ENCODE data around the gene CCDC187. TPM values are rescaled to one million over a fixed set of nuclear protein-coding genes. Genes with fewer than 3 reads are reported as not detected.

Gene CCDC187
- total RNA-seq, 1 experiment from 2014 or later: 0.04 TPM

DNA sequence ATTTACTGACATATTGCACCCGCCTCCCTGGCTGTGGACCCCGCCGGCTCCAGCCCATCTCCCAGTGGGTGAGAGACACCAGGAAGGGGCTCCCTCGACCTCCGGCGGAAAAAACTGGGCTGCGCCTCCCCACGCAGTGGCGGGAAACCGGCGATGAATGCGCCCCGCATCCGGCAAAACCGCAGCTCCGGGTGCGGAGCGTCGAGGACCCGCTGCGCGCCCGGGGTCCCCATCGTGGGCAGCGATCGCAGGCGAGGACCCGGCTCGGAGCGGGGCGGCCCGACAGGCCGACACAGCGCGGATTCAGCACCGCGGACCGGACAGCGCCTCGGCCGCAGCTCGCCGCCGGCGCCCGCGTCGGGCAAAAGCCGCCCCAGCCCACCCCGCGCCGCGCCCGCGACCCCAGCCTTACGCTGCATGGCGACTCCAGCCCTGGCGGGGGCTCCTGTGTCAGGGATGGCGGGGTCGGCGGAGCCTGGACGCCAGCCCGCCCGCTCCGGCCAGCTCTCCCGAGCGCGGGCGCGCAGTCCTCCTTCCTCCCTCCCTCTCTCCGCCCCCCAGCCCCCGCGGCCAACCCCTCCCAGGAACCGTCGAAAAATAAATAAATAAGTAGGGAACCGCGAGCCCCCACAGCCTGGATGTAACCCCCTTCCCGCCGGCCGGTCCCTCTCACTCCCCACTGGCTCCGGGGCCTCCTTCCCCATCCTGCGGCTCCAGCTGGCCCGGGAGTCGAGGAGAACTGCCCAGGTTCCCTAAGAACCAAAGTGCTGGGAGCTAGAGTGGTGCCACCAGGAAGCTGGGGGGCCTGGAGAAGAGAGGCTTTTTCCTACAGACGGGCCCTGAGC is 102.1 kb downstream of the CCDC187 start (continued):
- TF ChIP-seq, protein P1, sequence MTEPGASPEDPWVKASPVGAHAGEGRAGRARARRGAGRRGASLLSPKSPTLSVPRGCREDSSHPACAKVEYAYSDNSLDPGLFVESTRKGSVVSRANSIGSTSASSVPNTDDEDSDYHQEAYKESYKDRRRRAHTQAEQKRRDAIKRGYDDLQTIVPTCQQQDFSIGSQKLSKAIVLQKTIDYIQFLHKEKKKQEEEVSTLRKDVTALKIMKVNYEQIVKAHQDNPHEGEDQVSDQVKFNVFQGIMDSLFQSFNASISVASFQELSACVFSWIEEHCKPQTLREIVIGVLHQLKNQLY (CRISPR knock-in tag; IDR thresholded peaks at IDR 0.05): no peak
- TF ChIP-seq, protein P2, sequence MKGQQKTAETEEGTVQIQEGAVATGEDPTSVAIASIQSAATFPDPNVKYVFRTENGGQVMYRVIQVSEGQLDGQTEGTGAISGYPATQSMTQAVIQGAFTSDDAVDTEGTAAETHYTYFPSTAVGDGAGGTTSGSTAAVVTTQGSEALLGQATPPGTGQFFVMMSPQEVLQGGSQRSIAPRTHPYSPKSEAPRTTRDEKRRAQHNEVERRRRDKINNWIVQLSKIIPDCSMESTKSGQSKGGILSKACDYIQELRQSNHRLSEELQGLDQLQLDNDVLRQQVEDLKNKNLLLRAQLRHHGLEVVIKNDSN (CRISPR knock-in tag; IDR thresholded peaks at IDR 0.05): no peak
- no peak for TF ChIP-seq JAZF1 (CRISPR knock-in tag; IDR thresholded peaks at IDR 0.05)
- TF ChIP-seq ZNF219 (CRISPR knock-in tag; IDR thresholded peaks at IDR 0.05; ENCODE audit: borderline replicate concordance): peak; percentile 81; the same call in 1 of the 2 replicates
- TF ChIP-seq, protein P3, sequence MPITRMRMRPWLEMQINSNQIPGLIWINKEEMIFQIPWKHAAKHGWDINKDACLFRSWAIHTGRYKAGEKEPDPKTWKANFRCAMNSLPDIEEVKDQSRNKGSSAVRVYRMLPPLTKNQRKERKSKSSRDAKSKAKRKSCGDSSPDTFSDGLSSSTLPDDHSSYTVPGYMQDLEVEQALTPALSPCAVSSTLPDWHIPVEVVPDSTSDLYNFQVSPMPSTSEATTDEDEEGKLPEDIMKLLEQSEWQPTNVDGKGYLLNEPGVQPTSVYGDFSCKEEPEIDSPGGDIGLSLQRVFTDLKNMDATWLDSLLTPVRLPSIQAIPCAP (CRISPR knock-in tag; IDR thresholded peaks at IDR 0.05): no peak
- TF ChIP-seq, protein P4, sequence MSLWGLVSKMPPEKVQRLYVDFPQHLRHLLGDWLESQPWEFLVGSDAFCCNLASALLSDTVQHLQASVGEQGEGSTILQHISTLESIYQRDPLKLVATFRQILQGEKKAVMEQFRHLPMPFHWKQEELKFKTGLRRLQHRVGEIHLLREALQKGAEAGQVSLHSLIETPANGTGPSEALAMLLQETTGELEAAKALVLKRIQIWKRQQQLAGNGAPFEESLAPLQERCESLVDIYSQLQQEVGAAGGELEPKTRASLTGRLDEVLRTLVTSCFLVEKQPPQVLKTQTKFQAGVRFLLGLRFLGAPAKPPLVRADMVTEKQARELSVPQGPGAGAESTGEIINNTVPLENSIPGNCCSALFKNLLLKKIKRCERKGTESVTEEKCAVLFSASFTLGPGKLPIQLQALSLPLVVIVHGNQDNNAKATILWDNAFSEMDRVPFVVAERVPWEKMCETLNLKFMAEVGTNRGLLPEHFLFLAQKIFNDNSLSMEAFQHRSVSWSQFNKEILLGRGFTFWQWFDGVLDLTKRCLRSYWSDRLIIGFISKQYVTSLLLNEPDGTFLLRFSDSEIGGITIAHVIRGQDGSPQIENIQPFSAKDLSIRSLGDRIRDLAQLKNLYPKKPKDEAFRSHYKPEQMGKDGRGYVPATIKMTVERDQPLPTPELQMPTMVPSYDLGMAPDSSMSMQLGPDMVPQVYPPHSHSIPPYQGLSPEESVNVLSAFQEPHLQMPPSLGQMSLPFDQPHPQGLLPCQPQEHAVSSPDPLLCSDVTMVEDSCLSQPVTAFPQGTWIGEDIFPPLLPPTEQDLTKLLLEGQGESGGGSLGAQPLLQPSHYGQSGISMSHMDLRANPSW (CRISPR knock-in tag; conservative IDR thresholded peaks at IDR 0.05; ENCODE audit: low read depth): no peak
- TF ChIP-seq ZNF232 (CRISPR knock-in tag; IDR thresholded peaks at IDR 0.05): no peak
- TF ChIP-seq NFYB (CRISPR knock-in tag; conservative IDR thresholded peaks at IDR 0.05; ENCODE audit: low read depth): peak; percentile 26; the same call in 1 of the 2 replicates
- TF ChIP-seq, protein P5, sequence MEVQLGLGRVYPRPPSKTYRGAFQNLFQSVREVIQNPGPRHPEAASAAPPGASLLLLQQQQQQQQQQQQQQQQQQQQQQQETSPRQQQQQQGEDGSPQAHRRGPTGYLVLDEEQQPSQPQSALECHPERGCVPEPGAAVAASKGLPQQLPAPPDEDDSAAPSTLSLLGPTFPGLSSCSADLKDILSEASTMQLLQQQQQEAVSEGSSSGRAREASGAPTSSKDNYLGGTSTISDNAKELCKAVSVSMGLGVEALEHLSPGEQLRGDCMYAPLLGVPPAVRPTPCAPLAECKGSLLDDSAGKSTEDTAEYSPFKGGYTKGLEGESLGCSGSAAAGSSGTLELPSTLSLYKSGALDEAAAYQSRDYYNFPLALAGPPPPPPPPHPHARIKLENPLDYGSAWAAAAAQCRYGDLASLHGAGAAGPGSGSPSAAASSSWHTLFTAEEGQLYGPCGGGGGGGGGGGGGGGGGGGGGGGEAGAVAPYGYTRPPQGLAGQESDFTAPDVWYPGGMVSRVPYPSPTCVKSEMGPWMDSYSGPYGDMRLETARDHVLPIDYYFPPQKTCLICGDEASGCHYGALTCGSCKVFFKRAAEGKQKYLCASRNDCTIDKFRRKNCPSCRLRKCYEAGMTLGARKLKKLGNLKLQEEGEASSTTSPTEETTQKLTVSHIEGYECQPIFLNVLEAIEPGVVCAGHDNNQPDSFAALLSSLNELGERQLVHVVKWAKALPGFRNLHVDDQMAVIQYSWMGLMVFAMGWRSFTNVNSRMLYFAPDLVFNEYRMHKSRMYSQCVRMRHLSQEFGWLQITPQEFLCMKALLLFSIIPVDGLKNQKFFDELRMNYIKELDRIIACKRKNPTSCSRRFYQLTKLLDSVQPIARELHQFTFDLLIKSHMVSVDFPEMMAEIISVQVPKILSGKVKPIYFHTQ (CRISPR knock-in tag; IDR thresholded peaks at IDR 0.05): no peak
- peak; percentile 93 for TF ChIP-seq FOXP1 (CRISPR knock-in tag; IDR thresholded peaks at IDR 0.05; ENCODE audit: borderline replicate concordance)

DNA sequence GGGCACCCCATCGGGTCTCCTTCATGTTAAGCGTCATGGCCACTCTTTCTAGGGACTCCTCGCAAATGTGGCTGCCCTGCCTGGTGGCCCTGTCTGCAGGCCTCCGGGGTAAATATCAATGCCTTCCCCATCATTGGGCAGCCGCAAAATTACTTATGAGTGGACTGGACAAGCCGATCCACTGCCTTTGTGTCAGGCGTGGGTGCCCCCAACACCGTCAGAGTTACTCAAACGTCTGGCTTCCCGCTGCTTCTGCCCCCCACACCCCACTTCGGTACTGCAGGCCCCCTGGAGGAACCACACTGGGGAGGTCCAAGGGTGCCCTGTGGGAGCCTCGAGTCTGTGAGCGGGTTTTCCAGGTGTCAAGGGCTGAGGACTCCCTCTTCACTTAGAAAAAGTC is 102.7 kb downstream of the CCDC187 start:
- CTCF ChIA-PET: interaction anchor here (0.6 to 2.2 kb wide), 3 partner anchors 11 to 62 kb away, joined by 3 to 7 read pairs (median 3); no protein-coding TSS in a partner anchor
- TF ChIP-seq, protein P6, sequence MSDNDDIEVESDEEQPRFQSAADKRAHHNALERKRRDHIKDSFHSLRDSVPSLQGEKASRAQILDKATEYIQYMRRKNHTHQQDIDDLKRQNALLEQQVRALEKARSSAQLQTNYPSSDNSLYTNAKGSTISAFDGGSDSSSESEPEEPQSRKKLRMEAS (CRISPR knock-in tag; IDR thresholded peaks at IDR 0.05): no peak
- TF ChIP-seq, protein P7, sequence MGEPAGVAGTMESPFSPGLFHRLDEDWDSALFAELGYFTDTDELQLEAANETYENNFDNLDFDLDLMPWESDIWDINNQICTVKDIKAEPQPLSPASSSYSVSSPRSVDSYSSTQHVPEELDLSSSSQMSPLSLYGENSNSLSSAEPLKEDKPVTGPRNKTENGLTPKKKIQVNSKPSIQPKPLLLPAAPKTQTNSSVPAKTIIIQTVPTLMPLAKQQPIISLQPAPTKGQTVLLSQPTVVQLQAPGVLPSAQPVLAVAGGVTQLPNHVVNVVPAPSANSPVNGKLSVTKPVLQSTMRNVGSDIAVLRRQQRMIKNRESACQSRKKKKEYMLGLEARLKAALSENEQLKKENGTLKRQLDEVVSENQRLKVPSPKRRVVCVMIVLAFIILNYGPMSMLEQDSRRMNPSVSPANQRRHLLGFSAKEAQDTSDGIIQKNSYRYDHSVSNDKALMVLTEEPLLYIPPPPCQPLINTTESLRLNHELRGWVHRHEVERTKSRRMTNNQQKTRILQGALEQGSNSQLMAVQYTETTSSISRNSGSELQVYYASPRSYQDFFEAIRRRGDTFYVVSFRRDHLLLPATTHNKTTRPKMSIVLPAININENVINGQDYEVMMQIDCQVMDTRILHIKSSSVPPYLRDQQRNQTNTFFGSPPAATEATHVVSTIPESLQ (CRISPR knock-in tag; IDR thresholded peaks at IDR 0.05): no peak
- TF ChIP-seq ETV6 (CRISPR knock-in tag; IDR thresholded peaks at IDR 0.05): no peak

More for the DNA sequence above, 102.7 kb downstream of the CCDC187 start:
- Mint-ChIP-seq H3K27ac (no peak overlapping the region), H3K4me1 (peaks cover 14% of the 10 kb centered on the region), H3K27me3 (ENCODE audit: low read depth) (peaks cover 94% of the 10 kb centered on the region), H3K4me3 (no peak overlapping the region), H3K9me3 (no peaks in the 10 kb centered on the region), H3K36me3 (no peaks in the 10 kb centered on the region)
- ATAC-seq: no peak
- no peak for DNase-seq (ENCODE audit: low spot score)
- POLR2A ChIA-PET: interaction anchor here (1.5 kb wide), 1 partner anchor 55 kb away, joined by 4 read pairs; no protein-coding TSS in a partner anchor
